SK-N-SH (cell line): ENCODE data around the gene MYPN. TPM values are rescaled to one million over a fixed set of nuclear protein-coding genes. Genes with fewer than 3 reads are reported as not detected.

Experiments
- CTCF ChIA-PET: fragments of 300-600, 350-600 bp; formaldehyde crosslinking; extraction: SDS; loops from one replicate; lab custom pipeline; 2021; lab: Yijun Ruan, JAX
- POLR2A ChIA-PET: fragments of 350-600 bp; sonication (Branson Sonifier 250); formaldehyde crosslinking; extraction: SDS; loops from one replicate; lab custom pipeline; 2020; ENCODE audit warnings: antibody characterized with exemption, inconsistent platforms; lab: Yijun Ruan, JAX
- DNase-seq: peaks from one replicate; pipeline ENCODE4 v3.0.0; 2012
- H2AFZ ChIP-seq: fragments of 200-600 bp; sonication (generic); 2 replicates; pipeline ENCODE4 v1.8.1; 2016; ENCODE audit warnings: antibody characterized with exemption, mild to moderate bottlenecking, low read depth
- H3F3A ChIP-seq: fragments of 200-600 bp; sonication (generic); replicated peaks from 2 replicates; pipeline ENCODE3; 2016; ENCODE audit warnings: antibody characterized with exemption, mild to moderate bottlenecking; ENCODE audit not compliant: insufficient read depth
- H3K27ac ChIP-seq, 2 experiments: fragments of 200-500 bp in 1 of 2; fragments of 200-600 bp in 1 of 2; sonication (Bioruptor generic) in 1 of 2; sonication (generic), shearing (Covaris generic) in 1 of 2; 2 replicates each; pipeline versions ENCODE4 v1.5.1 to v1.6.1; 2014 to 2016; ENCODE audit warnings: low read depth in 2 of 2, inconsistent platforms in 1 of 2, low read length in 1 of 2, mild to moderate bottlenecking in 1 of 2, mixed read lengths in 1 of 2
- H3K27me3 ChIP-seq: fragments of 200-600 bp; sonication (generic), shearing (Covaris generic); 2 replicates; pipeline ENCODE4 v1.6.1; 2016; ENCODE audit warnings: mixed run types; ENCODE audit not compliant: insufficient read depth
- H3K36me3 ChIP-seq, 2 experiments: fragments of 200-500 bp in 1 of 2; fragments of 200-600 bp in 1 of 2; sonication (Bioruptor generic) in 1 of 2; sonication (generic) in 1 of 2; replicated peaks in 1 of 2; 2 replicates each; pipeline versions ENCODE3 to v1.5.1; 2014 to 2016; ENCODE audit warnings: low read length in 1 of 2, mild to moderate bottlenecking in 1 of 2; ENCODE audit not compliant: insufficient read depth in 2 of 2, control insufficient read depth in 1 of 2
- H3K4me1 ChIP-seq, 2 experiments: fragments of 200-500 bp in 1 of 2; fragments of 200-600 bp in 1 of 2; sonication (Bioruptor generic) in 1 of 2; sonication (generic), shearing (Covaris generic) in 1 of 2; 2 replicates each; pipeline versions ENCODE4 v1.5.1 to v1.6.1; 2014 to 2016; ENCODE audit warnings: low read depth in 1 of 2, low read length in 1 of 2, mixed run types in 1 of 2; ENCODE audit not compliant: insufficient read depth in 2 of 2, control insufficient read depth in 1 of 2
- H3K4me2 ChIP-seq: fragments of 200-600 bp; sonication (generic), shearing (Covaris generic); 2 replicates; pipeline ENCODE4 v1.6.1; 2017; ENCODE audit warnings: mixed run types
- H3K4me3 ChIP-seq, 2 experiments: fragments of 200-500 bp in 1 of 2; fragments of 200-600 bp in 1 of 2; sonication (Bioruptor generic) in 1 of 2; sonication (generic), shearing (Covaris generic) in 1 of 2; 2 replicates each; pipeline versions ENCODE4 v1.5.1 to v1.8.1; 2014 to 2016; ENCODE audit warnings: low read depth in 2 of 2, inconsistent platforms in 1 of 2, low read length in 1 of 2, mild to moderate bottlenecking in 1 of 2, mixed read lengths in 1 of 2, moderate library complexity in 1 of 2
- H3K79me2 ChIP-seq: fragments of 200-600 bp; sonication (generic); 2 replicates; pipeline ENCODE4 v1.8.1; 2017; ENCODE audit warnings: mild to moderate bottlenecking; ENCODE audit not compliant: insufficient read depth
- H3K9ac ChIP-seq: fragments of 200-600 bp; sonication (generic); 2 replicates; pipeline ENCODE4 v1.6.1; 2017; ENCODE audit warnings: mixed run types
- H3K9me2 ChIP-seq: fragments of 200-600 bp; sonication (generic); 2 replicates; pipeline ENCODE4 v1.6.1; 2017; ENCODE audit warnings: mixed run types
- H3K9me3 ChIP-seq: fragments of 200-600 bp; sonication (generic); 2 replicates; pipeline ENCODE4 v1.6.1; 2017; ENCODE audit warnings: mixed run types, mild to moderate bottlenecking, moderate library complexity
- H4K20me1 ChIP-seq: fragments of 200-600 bp; sonication (generic); 2 replicates; pipeline ENCODE4 v1.6.1; 2017; ENCODE audit warnings: mild to moderate bottlenecking, mixed run types; ENCODE audit not compliant: insufficient read depth
- EP300 ChIP-seq, 2 experiments: IDR thresholded peaks; 2 replicates each; pipeline versions ENCODE4 v1.4.0 to v1.6.1; 2012; ENCODE audit warnings: borderline replicate concordance in 1 of 2, low read depth in 1 of 2, low read length in 1 of 2
- EZH2phosphoT487 ChIP-seq: fragments of 200-600 bp; sonication (generic); IDR thresholded peaks from 2 replicates; pipeline ENCODE4 v1.6.1; 2017; ENCODE audit warnings: low read depth, mixed run types, mild to moderate bottlenecking, antibody characterized with exemption, moderate library complexity, borderline replicate concordance
- FOSL2 ChIP-seq: IDR thresholded peaks from 2 replicates; pipeline ENCODE4 v1.4.0; 2012; ENCODE audit warnings: low read depth, mild to moderate bottlenecking, moderate library complexity, borderline replicate concordance
- GATA2 ChIP-seq: sonication (generic); formaldehyde crosslinking; IDR thresholded peaks from 2 replicates; pipeline ENCODE4 v1.5.0; 2020; ENCODE audit warnings: mild to moderate bottlenecking, missing genetic modification reagents
- NRF1 ChIP-seq: IDR thresholded peaks from 2 replicates; pipeline ENCODE4 v1.6.1; 2012; ENCODE audit warnings: low read depth, mild to moderate bottlenecking, low read length
- POLR2AphosphoS5 ChIP-seq: IDR thresholded peaks from 2 replicates; pipeline ENCODE4 v1.6.1; 2012; ENCODE audit warnings: low read depth, low read length
- RAD21 ChIP-seq: IDR thresholded peaks from 2 replicates; pipeline ENCODE4 v1.6.1; 2012; ENCODE audit warnings: mild to moderate bottlenecking, low read length
- TCF12 ChIP-seq: IDR thresholded peaks from 2 replicates; pipeline ENCODE4 v1.4.0; 2012
- TEAD4 ChIP-seq: IDR thresholded peaks from 2 replicates; pipeline ENCODE4 v1.4.0; 2012; ENCODE audit warnings: mild to moderate bottlenecking, borderline replicate concordance; ENCODE audit not compliant: insufficient read depth
- YY1 ChIP-seq: IDR thresholded peaks from 2 replicates; pipeline ENCODE4 v1.4.0; 2012; ENCODE audit warnings: low read depth, mild to moderate bottlenecking
- WGBS: methylation state at CpG from one replicate; pipeline ENCODE4 v1.1.6; 2017; ENCODE audit warnings: low lambda C conversion rate; 5-methylcytosine and 5-hydroxymethylcytosine counted together
- polyA plus RNA-seq, 3 experiments: library from polyadenylated mRNA; depleted of rRNA; stranded (reverse); fragments of >200 nt; gene quantifications; 2 replicates each; pipeline ENCODE4 v1.2.3, GENCODE V29; 2012
- TF ChIP-seq, protein P1 (sequence below): fragments of 150-350 bp; IDR thresholded peaks from 2 replicates; pipeline ENCODE4 v1.6.1; 2016; ENCODE audit warnings: mild to moderate bottlenecking, low read depth, low read length
- TF ChIP-seq, protein P2 (sequence below): IDR thresholded peaks from 2 replicates; pipeline ENCODE4 v1.4.0; 2012; ENCODE audit warnings: low read depth, borderline replicate concordance
- TF ChIP-seq, protein P3 (sequence below): IDR thresholded peaks from 2 replicates; pipeline ENCODE4 v1.4.0; 2012; ENCODE audit warnings: low read depth
- TF ChIP-seq, protein P4 (sequence below): IDR thresholded peaks from 2 replicates; pipeline ENCODE4; 2012

The MYPN gene
- polyA plus RNA-seq, 1 of the 3 experiments (the other 2 are of a cell fraction) = 0.43 TPM

DNA sequence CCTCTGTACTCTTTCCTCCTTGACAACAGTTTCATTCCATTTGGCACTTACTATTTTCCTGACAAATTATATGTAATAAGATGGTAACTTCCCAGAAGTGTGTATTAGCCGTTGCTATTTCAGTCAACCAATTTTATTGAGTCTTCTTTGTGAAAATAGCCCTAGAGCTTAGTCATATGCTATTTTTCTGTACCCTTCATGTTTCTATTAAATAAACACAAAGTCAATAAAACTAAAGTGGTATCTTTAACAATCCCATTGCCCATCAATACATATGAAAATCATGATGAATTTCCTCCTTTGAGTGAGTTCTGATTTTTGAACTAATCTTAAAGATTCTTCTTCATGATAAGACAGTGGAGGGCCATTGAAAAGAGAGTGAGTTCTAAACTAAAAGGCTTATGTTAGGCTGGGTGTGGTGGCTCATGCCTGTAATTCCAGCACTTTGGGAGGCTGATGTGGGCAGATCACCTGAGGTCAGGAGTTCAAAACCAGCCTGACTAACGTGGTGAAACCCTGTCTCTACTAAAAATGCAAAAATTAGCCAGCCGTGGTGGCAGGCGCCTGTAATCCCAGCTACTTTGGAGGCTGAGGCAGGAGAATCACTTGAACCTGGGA lies 5.9 kb upstream of the MYPN start:
- no peaks in the 10 kb centered on the region for H3K27me3 ChIP-seq
- H3F3A ChIP-seq = peaks cover 29% of the 10 kb centered on the region
- H3K4me2 ChIP-seq = no peak overlapping the region
- peaks cover 7 to 49% of the 10 kb centered on the region in 2 experiments; a peak in 3 of 4 replicates for H3K4me1 ChIP-seq
- CTCF ChIA-PET = interaction anchor here (1.3 kb wide), 1 partner anchor 20 kb away, joined by 4 read pairs; no protein-coding TSS in a partner anchor
- H3K4me3 ChIP-seq = no peak overlapping the region
- H3K9ac ChIP-seq = no peak overlapping the region
- 9% methylated on average over 2 of the region's 4 CpGs for WGBS
- no peaks in the 10 kb centered on the region for H4K20me1 ChIP-seq
- no peaks in the 10 kb centered on the region for H3K9me3 ChIP-seq
- peak overlapping the region in 1 of 2 experiments; percentile 19; a peak in 2 of 4 replicates for H3K27ac ChIP-seq
- TF ChIP-seq, protein P1, sequence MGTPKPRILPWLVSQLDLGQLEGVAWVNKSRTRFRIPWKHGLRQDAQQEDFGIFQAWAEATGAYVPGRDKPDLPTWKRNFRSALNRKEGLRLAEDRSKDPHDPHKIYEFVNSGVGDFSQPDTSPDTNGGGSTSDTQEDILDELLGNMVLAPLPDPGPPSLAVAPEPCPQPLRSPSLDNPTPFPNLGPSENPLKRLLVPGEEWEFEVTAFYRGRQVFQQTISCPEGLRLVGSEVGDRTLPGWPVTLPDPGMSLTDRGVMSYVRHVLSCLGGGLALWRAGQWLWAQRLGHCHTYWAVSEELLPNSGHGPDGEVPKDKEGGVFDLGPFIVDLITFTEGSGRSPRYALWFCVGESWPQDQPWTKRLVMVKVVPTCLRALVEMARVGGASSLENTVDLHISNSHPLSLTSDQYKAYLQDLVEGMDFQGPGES = no peak
- TF ChIP-seq, all 33 proteins: peak for 0
- no peaks in the 10 kb centered on the region for H3K9me2 ChIP-seq
- H2AFZ ChIP-seq = 0 out of 2 replicates have a peak overlapping the region, but pooled peaks have one; percentile 40
- DNase-seq = no peak
- H3K36me3 ChIP-seq = no peaks in the 10 kb centered on the region
- POLR2A ChIA-PET = no interaction called here
- H3K79me2 ChIP-seq = no peaks in the 10 kb centered on the region

DNA sequence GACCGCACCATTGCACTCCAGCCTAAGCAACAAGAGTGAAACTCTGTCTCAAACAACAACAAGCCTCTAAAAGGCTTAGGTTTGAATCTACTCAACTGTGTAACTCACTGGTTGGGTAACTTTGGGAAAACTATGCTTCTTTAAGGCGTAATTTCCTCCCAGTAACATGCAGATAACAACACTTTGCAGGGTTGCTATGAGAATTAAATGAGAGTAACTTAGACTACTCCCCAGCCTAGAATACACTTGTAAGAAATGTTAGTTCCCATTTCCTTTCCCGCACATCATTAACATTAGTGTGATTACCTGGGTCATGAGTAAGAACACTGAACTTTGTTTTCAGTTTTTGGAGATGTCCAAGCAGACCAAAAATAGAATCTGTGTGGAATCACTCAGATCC lies 5.4 kb upstream of the MYPN start:
- H3K27me3 ChIP-seq = no peaks in the 10 kb centered on the region
- H3K36me3 ChIP-seq = no peaks in the 10 kb centered on the region
- H4K20me1 ChIP-seq = no peaks in the 10 kb centered on the region
- WGBS = 95% methylated on average over 3 of the region's 3 CpGs
- peaks cover 29% of the 10 kb centered on the region for H3F3A ChIP-seq
- H3K9me2 ChIP-seq = no peaks in the 10 kb centered on the region
- H3K4me1 ChIP-seq = peaks cover 7 to 49% of the 10 kb centered on the region in 2 experiments; a peak in 3 of 4 replicates
- CTCF ChIA-PET = interaction anchor here (0.9 kb wide), 1 partner anchor 438 kb away, joined by 3 read pairs; no protein-coding TSS in a partner anchor
- H3K4me2 ChIP-seq = no peak overlapping the region
- H3K9ac ChIP-seq = no peak overlapping the region
- POLR2A ChIA-PET = no interaction called here
- no peak for TF ChIP-seq EZH2phosphoT487
- TF ChIP-seq, protein P2, sequence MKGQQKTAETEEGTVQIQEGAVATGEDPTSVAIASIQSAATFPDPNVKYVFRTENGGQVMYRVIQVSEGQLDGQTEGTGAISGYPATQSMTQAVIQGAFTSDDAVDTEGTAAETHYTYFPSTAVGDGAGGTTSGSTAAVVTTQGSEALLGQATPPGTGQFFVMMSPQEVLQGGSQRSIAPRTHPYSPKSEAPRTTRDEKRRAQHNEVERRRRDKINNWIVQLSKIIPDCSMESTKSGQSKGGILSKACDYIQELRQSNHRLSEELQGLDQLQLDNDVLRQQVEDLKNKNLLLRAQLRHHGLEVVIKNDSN = no peak
- TF ChIP-seq FOSL2 = no peak
- no peak for TF ChIP-seq NRF1
- no peak for TF ChIP-seq GATA2
- TF ChIP-seq, protein P3, sequence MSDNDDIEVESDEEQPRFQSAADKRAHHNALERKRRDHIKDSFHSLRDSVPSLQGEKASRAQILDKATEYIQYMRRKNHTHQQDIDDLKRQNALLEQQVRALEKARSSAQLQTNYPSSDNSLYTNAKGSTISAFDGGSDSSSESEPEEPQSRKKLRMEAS = no peak
- no peak for TF ChIP-seq POLR2AphosphoS5
- TF ChIP-seq EP300 (IDR thresholded peaks at IDR 0.05; ENCODE audit: borderline replicate concordance in 1 of 2, low read depth in 1 of 2, low read length in 1 of 2) = no peak
- no peak for TF ChIP-seq RAD21
- no peak for TF ChIP-seq TEAD4
- TF ChIP-seq YY1 = no peak
- no peak for TF ChIP-seq TCF12
- TF ChIP-seq, protein P4, sequence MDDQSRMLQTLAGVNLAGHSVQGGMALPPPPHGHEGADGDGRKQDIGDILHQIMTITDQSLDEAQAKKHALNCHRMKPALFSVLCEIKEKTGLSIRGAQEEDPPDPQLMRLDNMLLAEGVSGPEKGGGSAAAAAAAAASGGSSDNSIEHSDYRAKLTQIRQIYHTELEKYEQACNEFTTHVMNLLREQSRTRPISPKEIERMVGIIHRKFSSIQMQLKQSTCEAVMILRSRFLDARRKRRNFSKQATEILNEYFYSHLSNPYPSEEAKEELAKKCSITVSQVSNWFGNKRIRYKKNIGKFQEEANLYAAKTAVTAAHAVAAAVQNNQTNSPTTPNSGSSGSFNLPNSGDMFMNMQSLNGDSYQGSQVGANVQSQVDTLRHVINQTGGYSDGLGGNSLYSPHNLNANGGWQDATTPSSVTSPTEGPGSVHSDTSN = no peak
- TF ChIP-seq, all 33 proteins: peak for 0
- DNase-seq = no peak
- Histone ChIP-seq H2AFZ (no peak overlapping the region), H3K27ac (peak overlapping the region in 1 of 2 experiments; percentile 19; a peak in 2 of 4 replicates), H3K4me3 (no peak overlapping the region), H3K79me2 (no peaks in the 10 kb centered on the region), H3K9me3 (no peaks in the 10 kb centered on the region)
